LoVo (cell line): ENCODE data around the gene RARS1.
"Not testable (repeated sequence)": the region's sequence is repeated elsewhere in the genome, so short reads cannot be mapped to it uniquely, and the experiment has no call there.

ENCODE experiments used
- DNase-seq: peaks from one replicate; pipeline ENCODE4 v3.0.0-alpha.2; 2016; ENCODE audit warnings: low spot score

RARS1 gene

DNA sequence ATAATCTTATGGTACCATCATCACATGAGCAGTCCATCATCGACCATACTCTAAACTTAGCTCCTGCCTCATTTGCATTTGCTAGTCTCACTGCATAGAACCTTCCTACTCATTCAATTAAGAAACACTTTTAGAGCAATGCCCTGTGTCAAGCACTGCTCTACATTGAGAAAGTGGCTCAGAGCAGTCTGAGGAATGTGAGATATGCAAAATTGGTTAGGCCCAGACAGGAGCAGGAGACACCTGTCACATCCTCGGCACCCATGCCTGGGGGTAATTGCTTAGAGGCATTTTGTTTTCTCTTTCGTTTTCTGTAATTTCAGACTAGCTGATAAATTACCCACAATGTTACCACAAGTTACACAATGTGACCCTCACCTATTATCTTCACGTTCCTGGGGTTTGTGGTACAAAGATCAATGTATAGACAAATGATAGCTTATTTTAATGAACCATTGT, 4.9 kb upstream of the RARS1 start:
- DNase-seq, result no peak

DNA sequence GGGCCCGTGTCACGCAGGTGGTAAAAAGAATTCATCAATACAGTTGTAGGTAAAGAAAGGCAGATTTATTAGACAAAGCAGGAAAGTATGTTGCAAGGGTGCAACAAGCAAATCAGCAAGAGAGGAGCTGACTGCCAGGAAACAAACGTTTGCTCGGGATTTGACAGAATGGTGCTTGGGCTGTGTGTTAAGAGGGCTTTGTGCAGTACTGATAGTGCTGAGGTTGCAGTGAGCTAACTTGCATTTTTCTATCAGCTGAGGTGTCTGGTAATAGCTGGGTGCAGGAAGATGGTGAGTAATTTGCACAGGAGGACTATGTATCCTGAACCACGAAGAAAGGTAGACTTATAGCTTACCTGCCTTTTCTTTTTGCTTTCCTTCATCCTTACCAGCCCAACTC, 3.9 kb upstream of the RARS1 start:
- DNase-seq, result no peak

DNA sequence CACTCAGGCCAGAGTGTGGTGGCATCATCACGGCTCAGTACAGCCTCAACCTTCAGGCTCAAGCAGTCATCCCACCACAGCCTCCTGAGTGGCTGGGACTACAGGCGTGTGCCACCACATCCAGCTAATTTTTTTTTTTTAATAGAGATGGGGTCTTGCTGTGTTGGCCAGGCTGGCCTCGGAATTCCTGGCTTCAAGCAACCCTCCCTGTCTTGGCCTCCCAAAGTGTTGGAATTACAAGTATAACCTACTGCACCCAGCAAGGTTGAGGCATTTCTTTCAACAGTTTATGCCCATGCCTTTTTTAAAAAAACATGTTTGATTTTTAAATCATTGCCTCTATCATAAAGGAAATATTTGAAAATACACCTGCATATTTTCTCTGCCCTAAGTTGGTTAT, 2.8 kb downstream of the RARS1 start:
- DNase-seq, result no peak

DNA sequence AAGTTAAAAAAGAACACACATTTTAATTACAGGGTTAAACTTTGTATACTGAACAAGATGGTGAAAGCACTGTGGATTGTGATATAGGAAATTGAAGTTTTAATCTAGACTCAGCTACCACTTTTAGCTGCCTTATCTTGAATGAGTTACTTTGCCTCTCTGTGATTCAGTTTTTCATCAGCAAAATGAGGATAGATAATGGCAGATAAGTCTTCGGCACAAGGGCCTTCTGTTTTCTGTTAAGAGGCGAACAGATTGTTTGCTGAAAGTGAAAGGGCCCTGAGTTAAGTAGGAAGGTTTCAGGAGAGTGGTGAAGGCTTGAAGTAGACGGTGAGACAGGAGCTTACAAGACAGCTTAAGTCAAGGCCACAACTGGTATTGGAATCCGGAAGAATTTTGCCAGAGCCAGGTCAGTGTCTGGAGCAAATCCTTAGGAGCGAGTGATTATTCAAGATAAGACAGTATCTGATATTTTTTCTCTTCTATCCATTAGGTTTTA, 7.8 kb downstream of the RARS1 start:
- DNase-seq, result no peak

DNA sequence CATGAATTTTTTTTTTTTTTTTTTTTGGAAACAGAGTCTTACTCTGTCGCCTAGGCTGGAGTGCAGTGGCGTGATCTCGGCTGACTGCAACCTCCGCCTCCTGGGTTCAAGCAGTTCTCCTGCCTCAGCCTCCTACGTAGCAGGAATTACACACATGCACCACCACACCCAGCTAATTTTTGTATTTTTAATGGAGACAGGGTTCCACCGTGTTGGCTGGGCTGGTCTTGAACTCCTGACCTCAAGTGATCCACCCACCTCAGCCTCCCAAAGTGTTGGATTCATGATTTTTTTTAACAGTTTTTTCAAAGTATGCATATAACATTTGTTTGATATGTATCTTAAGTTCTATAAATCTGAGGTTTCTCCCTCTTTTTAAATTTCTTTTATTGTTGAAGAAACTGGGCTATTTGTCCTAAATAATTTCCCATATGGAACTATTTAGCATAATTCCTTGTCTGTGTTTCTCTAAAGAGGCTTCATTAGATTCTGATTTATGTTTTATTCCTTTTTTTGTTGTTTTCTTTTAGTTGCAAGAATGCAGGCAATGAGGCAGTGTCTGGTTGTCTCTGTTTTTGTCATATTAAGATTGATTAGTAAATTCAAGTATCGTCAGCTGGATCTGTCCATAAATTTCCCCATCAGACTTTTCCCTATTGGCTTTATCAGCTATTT, 16.4 kb downstream of the RARS1 start:
- no peak for DNase-seq

DNA sequence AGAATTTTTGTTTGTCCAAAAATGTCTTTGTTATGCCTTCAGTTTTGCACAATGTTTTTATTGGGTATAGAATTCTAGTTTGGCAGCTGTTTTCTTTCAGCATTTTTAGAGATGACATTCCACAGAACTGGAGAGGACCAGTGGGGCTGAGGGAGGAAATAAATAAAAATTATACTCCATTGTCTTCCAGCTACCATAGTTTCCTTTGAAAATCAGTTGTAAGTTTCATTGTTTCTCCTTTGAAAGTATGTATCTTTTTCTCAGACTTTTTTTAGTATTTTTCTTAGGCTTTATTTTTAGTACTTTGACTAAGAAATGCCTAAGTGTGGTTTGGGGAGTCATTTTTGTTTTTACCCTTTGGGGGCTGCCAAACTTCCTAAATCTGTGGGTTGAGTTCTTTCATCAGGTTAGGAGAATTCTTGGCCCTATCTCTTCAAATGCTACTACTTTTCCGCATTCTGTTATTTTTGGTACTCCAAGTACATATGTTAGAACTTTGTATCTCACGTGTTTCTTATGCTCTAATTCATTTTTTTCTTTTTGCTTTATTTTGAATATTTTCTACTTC, 27.7 kb downstream of the RARS1 start:
- no peak for DNase-seq

DNA sequence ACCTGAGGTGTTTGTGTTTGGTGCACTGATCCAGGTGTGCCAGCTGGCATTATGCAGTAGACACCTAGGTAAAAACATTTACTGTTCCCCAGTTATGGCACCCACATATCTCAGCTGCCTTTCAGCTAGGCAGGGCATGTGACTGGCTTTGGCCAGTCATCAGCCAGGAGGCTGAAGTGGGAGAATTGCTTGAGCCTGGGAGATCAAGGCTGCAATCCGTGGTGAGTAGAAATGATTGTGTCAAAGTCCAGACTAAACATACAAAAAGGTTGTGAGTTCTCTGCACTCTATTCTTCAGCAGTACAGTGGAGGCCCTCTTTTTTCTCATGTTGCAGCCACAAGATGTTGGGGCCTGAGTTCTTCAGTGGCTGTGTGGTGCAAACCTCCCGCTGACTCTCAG, 39.6 kb downstream of the RARS1 start:
- DNase-seq, result no peak

DNA sequence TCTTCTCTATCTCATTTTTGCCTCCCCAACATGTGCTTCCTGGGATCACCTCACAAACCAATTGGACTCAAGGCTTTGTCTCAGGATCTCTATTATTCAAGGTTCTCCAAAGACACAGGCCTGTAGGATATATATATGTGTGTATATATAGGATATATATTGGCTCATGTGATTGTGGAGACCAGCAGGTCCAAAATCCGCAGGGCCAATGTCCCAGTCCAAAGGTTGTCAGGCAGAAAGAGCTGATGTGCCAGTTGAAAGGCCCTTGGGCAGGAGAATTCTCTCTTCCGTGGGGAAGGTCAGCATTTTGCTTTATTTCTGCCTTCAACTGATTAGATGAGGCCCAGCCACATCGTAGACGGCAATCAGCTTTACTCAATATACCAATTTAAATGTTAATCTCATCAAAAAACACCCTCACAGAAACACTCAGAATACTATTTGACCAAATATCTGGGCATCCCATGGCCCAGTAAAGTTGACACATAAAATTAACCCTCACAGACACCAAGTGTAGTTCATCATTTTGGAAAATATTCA, 41.6 kb downstream of the RARS1 start:
- DNase-seq, result no peak

DNA sequence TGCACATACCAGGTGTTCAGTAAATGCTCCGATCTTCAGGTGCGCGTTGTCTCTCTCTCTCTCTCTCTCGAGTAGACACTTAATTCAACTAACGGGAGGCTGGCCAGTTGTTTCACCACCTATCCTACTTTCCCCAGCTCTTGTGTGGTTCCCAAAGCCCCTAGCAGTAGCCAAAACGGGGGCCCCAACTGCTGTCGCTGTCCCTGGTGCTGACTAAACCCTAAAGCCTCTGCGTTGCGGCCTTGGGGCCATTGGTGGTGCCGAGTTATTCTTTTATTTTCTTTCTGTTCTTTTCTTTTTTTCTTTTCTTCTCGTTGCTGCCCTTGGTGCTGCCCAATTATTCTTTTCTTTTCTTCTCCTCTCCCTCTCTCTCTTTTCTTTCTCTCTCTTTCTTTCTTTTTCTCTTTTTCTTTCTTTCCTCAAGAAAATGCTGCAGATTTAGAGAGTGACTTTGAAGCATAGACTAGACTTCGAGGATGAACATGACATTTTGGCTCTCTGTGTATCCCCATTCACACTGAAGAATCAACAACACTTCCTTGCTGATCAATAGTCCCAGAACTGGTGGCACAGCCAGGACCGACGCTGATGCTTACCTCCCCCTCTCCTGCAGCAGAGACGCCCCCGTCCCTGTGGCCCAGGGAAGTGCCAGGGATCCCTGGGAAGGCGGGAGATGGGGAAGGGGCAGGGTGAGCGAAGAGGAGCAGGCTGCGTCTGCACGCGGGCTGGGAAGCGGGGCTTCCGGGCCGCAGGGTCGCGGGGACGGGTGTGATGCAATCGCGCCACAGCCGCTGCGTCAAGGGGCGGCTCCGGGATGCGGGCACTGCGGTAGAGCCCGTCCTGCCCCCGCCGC, 42.5 kb downstream of the RARS1 start, which contains the start of gene FBLL1:
Gene FBLL1 (plus strand): TSS at position 785 of the 853 bp plus-strand sequence. CDS start 200 bp downstream, outside the sequence.
- no peak for DNase-seq

DNA sequence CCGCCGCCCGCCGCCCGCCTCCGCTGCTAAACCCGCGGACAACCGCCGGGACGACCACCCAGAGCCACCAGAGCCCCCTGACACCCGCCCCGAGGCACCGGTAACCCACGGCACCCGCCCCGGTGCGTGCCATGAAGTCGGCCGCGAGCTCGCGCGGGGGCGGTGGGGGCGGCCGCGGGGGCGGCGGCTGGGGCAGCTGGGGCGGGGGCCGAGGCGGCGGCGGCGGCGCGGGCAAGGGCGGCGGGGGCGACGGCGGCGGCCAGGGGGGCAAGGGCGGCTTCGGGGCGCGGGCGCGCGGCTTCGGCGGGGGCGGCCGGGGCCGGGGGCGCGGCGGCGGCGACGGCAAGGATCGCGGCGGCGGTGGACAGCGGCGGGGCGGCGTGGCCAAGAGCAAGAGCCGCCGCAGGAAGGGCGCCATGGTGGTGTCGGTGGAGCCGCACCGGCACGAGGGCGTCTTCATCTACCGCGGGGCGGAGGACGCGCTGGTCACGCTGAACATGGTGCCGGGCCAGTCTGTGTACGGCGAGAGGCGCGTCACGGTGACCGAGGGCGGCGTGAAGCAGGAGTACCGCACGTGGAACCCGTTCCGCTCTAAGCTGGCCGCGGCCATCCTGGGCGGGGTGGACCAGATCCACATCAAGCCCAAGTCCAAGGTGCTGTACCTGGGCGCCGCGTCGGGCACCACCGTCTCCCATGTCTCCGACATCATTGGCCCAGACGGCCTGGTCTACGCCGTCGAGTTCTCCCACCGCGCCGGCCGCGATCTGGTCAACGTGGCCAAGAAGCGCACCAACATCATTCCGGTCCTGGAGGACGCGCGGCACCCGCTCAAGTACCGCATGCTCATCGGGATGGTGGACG, 43.3 kb downstream of the RARS1 start:
- no peak for DNase-seq

DNA sequence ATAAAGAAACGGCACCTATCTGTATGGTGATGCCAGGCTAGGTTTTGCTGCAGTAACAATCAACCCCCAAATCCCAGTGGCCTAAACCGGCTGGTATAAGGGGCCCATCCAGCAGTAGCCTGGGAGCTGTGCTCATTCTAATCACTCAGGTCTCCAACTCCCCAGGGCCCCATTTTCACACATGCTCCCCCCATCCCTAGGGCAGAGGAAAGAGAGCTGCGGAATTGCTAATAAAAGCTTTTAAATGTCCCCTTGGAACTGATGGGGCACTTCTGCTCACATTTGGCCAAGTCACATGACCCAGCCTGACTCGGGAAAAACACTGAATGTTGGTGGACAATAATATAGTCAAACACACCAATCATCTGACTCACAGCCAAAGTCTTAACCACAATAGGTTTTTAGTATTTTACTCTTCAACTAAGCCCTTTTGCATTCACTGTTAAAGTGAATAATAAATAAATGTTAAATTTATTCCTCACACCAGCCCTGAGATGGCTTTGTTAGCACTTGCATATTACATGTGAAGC, 44.4 kb downstream of the RARS1 start:
- no peak for DNase-seq

DNA sequence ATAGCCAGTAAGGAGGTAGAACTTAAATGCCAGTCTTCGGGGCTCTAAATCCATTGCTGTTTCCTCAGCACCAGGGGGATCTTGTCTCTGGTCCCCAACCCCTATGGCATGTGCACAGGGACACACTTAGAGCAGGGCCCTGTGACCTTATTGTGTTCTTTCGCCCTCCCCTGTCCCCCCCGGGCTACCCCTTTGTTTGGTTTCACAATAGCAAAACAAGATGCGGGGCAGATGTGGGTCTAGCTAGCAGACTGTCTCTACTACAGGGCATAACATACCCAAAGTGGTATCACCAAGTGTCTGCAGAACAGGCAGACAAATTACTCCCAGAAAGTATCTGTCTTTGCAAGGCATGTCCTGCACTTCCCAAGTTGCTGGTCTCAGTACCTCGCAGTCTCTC, 44.9 kb downstream of the RARS1 start:
- no peak for DNase-seq

DNA sequence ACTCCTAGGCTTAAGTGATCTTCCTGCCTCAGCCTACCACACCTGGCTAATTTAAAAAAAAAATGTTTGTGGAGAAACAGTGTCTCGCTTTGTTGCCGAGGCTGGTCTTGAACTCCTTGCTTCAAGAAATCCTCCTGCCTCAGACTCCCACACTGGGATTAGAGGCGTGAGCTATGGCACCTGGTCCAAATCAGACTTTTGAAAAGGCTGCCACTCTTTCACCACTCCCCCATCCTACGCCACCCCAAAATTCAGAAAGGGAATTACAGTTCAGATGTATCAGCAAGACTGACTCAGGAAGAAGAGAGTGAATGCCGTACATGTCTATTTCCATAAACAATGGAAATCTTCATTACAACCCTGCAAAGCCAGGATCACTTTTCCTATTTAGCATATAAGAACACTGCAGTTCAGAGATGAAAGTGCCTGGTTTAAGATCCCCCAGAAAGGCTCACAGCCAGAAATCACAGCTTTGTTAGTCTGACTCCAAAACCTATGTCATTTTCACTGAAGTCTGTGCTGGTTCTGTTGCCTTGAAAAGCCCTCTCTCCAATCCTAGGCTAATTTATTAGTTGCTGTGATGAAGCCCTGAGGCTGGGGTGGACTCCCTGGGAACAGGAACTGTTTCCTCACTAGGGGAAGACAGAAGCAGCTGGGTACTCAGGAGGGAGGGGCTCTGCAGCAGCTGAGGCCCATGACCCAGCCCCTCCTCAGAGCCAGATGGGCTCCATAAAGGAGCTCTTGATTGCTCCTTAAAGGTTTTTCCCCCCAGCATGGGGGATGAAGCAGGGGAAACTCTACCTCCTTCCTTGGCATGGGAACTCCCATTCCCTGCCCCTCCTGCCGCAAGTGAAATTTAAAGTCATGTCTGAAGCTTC, 46.0 kb downstream of the RARS1 start:
- no peak for DNase-seq

DNA sequence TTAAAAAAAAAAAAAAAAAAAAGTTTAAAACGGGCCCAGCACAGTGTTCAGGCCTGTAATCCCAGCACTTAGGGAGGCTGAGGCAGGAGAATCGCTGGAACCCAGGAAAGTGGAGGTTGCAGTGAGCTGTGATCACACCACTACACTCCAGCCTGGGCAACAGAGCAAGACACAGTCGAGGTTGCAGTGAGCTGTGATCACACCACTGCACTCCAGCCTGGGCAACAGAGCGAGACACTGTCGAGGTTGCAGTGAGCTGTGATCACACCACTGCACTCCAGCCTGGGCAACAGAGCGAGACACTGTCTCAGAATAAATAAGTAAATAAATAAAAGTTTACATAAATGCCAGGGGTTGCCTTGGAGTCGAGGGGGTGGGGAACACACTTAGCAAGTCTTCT, 48.1 kb downstream of the RARS1 start:
- DNase-seq, result not testable (repeated sequence)

DNA sequence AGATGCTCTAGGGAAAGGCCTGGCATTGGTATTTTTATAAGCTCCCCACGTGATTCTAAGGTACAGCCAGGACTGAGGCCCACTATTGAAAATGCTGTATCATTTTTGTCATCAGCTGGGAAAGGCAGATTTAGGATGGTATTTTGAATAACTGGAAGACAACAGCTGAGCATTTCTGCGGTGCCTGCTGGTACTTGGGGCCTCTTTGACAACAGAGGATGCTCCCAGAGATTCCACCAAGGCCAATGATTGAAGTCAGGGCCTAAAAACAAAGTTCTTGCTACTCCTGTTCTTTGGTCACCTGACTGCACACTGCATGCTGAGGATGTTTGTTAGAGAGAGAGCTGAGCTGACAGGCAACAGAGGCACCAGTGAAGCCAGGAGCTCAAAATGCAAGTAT, 50.9 kb downstream of the RARS1 start:
- DNase-seq, result no peak

DNA sequence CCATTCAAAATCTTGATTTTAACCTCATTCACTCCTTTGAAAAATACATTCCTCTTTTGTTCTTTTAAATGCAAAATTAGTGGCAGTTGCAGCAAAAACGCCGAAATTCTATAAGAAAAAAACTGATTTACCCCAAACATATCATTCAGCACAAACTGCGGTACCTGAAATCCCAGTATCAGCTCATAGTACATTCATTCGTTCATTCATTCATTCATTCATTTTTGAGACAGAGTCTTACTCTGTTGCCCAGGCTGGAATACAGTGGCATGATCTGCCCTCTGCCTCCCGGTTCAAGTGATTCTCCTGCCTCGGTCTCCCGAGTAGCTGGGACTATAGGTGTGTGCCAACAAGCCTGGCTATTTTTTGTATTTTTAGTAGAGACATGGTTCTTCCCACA, 63.3 kb downstream of the RARS1 start:
- no peak for DNase-seq

DNA sequence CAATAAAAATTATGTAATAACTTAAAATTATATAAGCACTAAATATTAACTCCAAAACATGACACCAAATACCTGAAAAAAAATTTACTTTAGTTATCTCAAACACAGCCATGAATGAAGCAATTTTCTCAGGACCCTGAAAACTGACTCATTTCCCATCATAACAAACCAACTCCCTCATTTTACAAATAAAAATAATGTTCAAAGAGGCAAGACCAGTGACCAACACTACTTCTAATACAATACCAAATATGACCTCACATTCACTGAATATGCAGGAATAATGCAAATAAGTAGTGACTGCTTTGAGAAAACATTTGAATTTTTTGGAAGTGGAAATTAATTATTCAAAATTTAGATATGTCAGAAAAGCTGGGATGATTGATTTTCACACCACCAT, 64.4 kb downstream of the RARS1 start:
- DNase-seq, result no peak

DNA sequence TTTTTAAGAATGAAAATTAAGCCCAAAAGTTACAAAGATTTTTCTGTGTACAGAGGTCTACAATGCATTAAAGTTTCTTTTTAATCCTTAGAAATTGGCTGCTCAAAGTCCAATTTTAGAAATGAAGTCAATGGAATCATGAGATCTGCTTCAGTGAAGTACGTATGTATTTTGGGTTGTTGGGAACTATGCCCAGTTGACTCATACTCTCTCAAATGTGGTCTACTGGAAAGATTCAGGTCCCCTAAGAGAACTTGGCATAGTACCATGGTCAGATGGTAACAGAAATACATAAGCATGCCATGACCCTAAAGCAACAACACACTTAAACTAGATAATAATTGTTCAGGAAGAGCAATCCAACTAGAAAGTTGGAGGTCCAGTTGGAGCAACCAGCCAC, 65.9 kb downstream of the RARS1 start:
- no peak for DNase-seq

DNA sequence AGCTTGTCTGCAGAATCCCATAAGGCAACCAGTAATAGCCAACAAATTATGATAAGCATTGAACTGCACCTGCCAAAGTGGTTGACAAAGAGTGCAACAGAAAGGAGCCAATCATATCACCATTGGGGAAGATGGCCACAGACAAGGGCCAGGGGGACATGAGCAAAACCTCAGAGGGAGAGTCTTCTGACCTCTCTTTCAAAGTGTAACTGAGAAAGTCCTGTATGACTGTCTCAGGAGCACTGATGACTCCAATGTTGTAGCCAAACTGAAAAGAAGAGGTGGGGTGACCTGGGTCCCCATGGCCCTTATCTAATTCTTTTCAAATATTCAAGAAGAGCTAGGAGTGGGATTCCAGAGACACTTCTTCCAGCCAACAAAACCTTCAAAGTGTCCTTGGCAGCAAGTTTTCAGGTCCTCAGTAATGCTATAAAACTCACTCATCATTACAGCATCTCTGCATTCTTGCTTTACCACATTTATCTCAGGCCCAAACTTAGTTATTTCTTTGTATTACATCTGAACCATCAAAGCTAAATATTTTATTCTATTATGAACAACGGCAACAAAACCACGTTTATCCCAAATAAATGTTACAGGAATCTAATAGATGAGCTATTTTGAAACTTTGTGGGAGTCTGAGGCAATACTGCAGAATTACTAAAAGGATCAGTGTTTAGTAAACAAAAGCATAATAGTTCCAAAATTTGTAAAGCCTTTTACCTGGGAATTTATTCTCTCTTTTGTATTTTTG, 67.3 kb downstream of the RARS1 start:
- no peak for DNase-seq

DNA sequence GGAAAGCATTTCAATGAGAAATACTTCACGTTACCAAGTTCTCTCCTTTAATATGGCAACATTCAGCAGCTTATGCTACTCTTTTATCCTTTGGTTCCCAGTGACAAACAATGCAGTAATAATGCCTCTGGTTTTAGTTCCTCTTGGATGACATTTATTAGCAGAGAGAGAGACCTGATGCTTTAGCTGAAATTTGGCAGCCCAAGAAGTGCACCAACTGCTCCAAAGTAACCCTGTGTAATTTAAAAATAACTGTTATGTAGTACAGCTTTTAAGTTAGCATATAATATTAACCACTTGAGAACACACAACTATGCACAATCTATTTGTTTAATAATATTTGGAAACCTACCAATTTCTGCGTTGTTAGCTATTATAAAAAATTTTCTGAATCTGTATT, 71.1 kb downstream of the RARS1 start:
- DNase-seq, result no peak
